ENCODE data around the gene SPRYD7.

SPRYD7 gene

GRCh38 chr13:49939321-49939720 is 3.2 kb upstream of the SPRYD7 start:
- TF ChIP-seq, protein P1, sequence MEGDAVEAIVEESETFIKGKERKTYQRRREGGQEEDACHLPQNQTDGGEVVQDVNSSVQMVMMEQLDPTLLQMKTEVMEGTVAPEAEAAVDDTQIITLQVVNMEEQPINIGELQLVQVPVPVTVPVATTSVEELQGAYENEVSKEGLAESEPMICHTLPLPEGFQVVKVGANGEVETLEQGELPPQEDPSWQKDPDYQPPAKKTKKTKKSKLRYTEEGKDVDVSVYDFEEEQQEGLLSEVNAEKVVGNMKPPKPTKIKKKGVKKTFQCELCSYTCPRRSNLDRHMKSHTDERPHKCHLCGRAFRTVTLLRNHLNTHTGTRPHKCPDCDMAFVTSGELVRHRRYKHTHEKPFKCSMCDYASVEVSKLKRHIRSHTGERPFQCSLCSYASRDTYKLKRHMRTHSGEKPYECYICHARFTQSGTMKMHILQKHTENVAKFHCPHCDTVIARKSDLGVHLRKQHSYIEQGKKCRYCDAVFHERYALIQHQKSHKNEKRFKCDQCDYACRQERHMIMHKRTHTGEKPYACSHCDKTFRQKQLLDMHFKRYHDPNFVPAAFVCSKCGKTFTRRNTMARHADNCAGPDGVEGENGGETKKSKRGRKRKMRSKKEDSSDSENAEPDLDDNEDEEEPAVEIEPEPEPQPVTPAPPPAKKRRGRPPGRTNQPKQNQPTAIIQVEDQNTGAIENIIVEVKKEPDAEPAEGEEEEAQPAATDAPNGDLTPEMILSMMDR (IDR thresholded peaks at IDR 0.05; ENCODE audit: low read depth, low read length), result no peak
- DNase-seq (ENCODE audit: extremely low read depth, low read depth), result no peak

- TF ChIP-seq, protein P1 (IDR thresholded peaks at IDR 0.05; ENCODE audit: low read depth, low read length), result no peak
- no peak for DNase-seq (ENCODE audit: extremely low read depth, low read depth)
Measured at GRCh38 chr13:49938921-49939320, 2.8 kb upstream of the SPRYD7 start.

GRCh38 chr13:49938314-49938713 is 2.2 kb upstream of the SPRYD7 start:
- TF ChIP-seq, protein P1 (IDR thresholded peaks at IDR 0.05; ENCODE audit: low read depth, low read length), result no peak
- no peak for DNase-seq (ENCODE audit: extremely low read depth, low read depth)

DNA sequence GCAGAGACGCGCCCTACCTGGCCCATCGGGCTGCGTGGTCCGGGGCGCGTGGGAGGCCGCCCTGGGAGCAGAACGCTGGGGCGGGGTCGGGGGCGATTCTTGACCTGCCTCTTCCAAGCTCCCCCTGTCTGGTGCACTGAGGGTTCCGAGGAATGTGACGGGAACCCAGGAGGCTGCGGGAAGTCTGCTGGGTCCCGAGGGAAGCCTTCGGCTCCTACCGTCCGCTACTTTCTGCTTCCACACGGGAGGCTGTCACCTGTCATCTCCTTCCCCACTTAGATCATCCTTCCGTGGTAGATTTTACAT is 781 bp upstream of the SPRYD7 start:
- no peak for DNase-seq (ENCODE audit: extremely low read depth, low read depth)
- TF ChIP-seq, protein P1 (IDR thresholded peaks at IDR 0.05; ENCODE audit: low read depth, low read length), result no peak

DNA sequence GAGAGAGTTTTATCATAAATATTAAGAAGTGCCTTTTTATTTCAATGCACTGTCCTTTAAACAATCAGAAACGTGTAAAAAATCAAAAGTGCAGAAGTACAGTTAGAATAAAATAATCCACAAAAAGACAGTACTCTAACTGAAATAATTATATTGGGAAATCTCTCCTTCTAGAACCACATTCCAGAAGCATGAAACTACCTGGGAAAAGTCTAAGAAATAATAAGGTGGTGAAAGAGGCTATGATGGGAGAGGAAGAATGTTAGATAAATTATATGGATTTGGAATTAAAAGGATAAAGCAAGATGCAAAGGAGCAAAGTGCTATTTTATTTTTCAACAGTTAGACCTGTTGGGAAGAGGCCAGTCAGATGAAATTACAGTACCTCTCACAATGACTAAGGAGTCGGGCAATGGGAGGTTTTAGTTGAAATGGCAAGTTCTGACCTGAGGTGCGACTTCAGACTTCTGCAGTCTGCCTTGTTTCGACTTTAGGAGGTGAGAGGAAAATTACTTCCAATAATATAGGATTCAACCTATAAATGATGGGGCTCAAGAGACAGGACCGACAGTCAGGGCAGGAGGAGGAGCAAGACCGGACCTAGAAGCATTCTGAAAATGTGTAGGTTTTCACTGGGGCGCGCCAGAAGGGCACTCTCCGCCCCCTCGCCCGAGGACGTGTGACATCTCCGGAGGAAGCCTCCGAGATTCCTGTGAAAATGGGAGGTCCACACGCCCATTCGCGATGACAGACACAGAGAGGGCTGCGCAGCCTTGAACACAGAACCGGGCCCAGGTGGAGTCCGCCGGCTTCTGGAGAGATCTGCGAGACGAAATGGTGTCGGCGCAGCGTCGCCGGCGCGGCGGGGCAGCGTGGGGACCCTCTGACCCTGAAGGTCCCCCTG is 717 bp downstream of the SPRYD7 start:
- TF ChIP-seq, protein P1 (IDR thresholded peaks at IDR 0.05; ENCODE audit: low read depth, low read length), result no peak
- no peak for DNase-seq (ENCODE audit: extremely low read depth, low read depth)

GRCh38 chr13:49933511-49933910 is 2.6 kb downstream of the SPRYD7 start:
- no peak for DNase-seq (ENCODE audit: extremely low read depth, low read depth)
- TF ChIP-seq, protein P1 (IDR thresholded peaks at IDR 0.05; ENCODE audit: low read depth, low read length), result no peak

- no peak for DNase-seq (ENCODE audit: extremely low read depth, low read depth)
- TF ChIP-seq, protein P1 (IDR thresholded peaks at IDR 0.05; ENCODE audit: low read depth, low read length), result no peak
Measured at GRCh38 chr13:49932868-49933267, 3.3 kb downstream of the SPRYD7 start.

All from AG09319 (cell line).